ENCODE measurements around the gene PITPNC1. TPM values are rescaled to one million over a fixed set of nuclear protein-coding genes. Genes with fewer than 3 reads are reported as not detected.
"Not testable (repeated sequence)": the region's sequence is repeated elsewhere in the genome, so short reads cannot be mapped to it uniquely, and the experiment has no call there.

PITPNC1 gene
- total RNA-seq, 1 donor from 2014 or later, result 16.1 TPM

DNA sequence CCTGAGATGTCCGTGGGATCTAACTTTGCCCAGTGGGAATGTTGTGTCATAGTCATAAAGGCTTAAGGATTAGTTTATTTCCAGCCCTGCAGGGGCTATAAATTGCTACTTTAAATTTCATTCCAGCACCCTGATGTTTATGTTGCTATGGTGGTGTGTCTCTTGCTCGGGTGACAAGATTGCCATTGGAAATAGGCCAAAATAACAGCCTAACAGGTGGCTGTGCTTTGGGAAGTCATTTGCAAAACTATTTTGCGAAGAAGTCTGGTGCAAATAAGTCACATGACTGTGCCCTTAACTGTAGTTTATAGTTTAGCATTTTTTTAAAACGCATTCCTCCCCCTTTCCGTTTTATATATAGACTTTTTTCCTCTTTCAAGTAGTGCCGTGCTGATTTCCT lies 23.1 kb downstream of the PITPNC1 start:
- DNase-seq (ENCODE audit: low read depth in 2 of 2), result peak; percentile 40 to 57

DNA sequence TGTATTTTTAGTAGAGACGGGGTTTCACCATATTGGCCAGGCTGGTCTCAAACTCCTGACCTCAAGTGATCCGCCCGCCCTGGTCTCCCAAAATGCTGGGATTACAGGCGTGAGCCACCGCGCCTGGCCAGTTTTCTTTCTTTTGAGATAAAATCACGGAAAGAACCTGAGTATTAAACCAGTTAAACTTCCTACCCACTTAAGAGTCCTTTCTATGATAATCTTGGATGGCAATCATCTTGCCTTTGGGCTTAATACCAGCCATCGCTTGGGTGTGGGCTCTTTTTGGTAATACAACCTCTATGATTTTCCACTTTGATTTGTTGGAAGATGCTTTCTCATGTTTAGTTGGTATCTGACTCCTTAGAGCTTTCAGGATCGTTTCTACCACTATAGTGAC lies 24.0 kb downstream of the PITPNC1 start:
- no peak for DNase-seq (ENCODE audit: low read depth in 2 of 2)

DNA sequence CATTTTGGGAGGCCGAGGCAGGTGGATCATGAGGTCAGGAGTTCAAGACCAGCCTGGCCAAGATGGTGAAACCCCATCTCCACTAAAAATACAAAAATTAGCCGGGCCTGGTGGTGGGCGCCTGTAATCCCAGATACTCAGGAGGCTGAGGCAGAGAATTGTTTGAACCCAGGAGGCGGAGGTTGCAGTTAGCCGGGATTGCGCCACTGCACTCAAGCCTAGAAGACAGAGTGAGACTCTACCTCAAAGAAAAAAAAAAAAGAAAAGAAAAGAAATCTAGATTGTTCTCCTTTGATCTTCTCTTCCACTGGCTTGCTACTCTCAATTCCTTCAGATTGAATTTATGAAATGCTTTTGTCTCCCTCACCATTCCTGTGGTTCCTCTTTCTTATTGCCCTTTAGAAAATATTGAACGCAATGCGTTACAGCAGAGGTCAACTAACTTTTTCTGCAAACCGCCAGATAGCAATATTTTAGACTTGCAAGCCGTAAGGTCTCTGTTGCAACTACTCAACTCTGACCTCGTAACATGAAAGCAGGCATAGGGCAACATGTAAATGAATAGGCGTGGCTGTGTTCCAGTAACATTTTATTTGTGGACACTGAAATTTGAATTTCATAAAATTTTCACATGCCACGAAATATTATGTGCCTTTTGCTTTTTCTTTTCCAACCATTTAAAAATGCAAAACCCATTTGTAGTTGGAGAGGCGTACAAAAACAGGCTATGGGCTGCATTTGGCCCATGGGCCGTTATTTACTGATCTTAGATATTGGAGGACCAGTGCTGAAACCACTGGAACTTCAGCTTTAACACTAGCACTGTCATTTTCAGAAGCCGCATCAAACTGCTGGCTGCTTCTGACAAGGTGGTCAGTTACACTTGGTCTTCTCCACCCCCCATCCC lies 24.8 kb downstream of the PITPNC1 start:
- no peak for DNase-seq (ENCODE audit: low read depth in 2 of 2)

DNA sequence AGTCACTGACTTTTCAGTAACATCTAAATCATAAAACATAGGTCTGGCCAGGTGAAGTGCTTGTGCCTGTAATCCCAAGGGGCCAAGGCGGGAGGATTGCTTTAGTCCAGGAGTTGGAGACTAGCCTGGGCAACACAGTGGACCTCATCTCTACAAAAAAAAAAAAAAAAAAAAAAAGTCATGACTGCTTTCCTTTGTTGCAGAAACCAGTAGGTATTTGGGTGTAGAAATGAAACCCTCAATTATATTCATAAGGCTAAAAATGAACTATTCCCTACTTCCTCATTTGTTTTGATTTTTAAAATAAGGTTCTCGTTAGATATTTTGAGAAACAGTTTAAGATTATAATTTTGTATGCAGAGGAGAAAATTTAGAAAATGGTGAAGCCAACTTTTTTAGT lies 26.0 kb downstream of the PITPNC1 start:
- no peak for DNase-seq (ENCODE audit: low read depth in 2 of 2)

DNA sequence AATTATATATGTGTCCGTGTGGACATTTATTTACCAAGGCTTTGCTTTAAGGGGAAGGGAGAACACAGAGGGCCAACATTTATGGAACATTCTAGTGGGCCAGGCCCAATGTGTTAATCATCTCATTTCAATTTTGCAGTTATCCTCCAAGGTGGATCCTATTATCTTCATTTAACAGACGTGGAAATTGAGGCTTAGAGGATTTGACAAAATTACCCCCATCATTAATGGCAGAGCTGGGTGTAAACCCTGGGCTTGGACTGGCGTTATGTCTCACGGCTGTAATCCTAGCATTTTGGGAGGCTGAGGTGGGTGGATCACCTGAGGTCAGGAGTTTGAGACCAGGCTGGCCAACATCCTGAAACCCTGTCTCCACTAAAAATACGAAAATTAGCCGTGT lies 26.4 kb downstream of the PITPNC1 start:
- no peak for DNase-seq (ENCODE audit: low read depth in 2 of 2)

DNA sequence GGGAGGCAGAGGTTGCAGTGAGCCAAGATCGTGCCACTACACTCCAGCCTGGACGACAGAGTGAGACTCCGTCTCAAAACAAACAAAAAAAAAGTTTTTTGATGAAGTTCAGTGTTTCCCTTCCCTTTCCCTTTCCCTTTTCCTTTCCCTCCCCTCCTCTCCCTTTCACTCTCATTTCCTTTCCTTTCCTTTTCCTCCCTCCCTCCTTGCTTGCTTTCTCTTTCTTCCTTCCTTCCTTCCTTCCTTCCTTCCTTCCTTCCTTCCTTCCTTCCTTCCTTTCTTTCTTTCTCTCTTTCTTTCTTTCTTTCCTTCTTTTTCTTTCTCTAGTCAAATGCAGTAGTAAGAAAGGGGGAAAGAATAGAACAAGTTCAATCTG lies 31.4 kb downstream of the PITPNC1 start:
- not testable (repeated sequence) for DNase-seq (ENCODE audit: low read depth in 2 of 2)

DNA sequence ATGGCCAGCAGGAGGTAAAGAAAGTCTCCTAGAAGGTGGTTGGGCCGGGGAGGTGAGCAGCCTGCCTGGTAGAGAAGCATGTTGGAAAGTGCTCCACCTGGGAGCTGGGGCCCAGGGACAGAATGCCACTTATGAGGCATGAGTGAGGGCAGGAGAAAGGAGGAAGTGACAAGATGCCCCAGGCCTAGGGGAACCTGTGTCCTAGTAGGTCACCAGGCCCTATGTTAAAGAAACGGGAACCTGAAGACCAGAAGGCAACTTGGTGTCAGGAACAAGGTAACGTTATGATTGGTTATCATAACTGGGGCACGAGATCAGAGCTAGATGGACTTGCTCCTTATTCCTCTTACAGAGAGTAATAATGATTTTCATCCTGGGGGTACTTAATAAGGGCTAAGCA lies 34.3 kb downstream of the PITPNC1 start:
- DNase-seq (ENCODE audit: low read depth in 2 of 2), result no peak

DNA sequence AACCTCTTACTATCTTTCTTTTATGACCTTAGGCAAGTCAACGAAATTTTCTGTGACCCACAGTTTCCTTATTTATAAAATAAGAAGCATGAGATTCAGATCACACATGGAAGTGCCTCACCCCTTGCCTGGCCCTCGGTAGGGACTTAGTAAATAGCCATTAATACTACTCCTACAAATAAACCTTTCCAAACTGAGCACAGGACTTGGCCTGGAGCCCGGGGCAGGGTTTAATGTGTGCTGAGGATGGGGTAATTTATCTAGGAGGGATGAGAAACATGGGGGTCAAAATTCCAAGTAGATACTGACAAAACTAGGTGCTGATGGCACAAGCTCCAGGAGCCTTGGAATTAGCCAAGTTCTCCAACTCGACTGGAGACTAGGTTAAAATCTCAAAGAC lies 35.0 kb downstream of the PITPNC1 start:
- no peak for DNase-seq (ENCODE audit: low read depth in 2 of 2)

DNA sequence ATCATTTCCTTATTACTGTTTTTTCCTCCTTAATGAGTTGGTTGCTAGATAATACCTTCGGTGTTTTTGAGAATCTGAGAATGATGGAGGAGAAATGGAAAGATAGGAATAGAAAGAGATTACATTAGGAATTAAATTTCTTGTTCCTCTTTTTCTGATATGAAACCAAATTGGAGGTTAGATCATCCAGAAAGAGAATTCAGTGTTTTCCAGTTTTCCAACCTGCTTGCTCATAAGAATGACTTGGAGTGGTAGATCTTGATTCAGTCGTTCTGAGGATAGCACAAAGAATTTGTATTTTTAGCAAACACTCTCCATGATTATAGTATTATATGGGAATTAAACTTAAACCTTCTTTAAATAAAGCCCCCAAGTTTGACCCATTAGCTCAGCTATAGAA lies 35.9 kb downstream of the PITPNC1 start:
- DNase-seq (ENCODE audit: low read depth in 2 of 2), result no peak

DNA sequence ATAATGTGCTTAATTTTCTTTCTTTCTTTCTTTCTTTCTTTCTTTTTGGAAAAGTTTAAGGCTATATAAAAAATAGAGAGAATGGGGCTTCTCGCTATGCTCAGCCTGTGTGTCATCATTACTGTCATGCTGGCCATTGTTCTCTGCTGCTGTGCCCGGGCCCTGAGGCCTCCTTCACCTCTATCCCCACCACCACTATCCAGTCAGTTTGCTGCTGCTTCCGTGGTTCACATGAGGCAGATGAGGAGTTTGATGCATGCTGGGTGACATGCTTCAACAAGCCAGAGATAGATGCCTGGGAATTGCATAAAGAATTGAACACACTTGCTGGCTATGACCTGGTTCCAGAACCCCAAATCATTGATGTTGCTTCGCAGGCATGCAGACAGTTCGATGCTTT lies 36.3 kb downstream of the PITPNC1 start:
- DNase-seq (ENCODE audit: low read depth in 2 of 2), result no peak

DNA sequence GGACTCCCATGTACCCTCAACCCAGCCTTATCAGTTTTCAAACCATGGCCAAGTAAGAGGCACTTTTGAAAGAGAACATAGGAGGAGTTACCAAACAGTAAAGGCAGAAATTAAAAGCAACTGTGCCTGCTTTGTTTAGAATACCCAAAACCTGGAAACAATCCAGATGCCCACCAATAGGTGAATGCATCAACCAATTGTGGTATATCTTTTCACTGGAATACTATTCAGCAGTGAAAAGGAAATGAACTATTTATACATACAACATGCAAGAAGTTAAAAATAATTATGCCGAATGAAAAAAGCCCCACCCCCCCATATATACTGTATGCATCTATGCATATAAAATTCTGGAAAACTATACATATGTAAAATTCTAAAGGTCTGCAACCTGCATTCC lies 37.0 kb downstream of the PITPNC1 start:
- no peak for DNase-seq (ENCODE audit: low read depth in 2 of 2)

DNA sequence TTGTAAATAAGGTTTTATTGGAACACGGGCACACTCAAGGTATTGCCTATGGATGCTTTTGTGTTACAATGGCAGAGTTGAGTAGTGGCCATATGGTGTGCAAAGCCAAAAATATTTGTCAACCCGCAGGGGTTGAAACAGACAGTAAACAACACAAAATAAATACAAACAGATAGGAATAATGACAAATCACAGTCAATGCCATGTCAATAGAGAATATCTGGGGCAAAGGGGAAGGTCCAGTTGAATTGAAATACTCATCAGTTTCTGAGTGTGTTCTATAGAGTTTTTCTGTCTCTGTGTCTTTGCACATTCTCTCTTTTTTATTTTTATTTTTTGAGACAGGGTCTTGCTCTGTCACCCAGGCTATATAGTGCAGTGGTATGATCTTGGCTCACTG lies 37.5 kb downstream of the PITPNC1 start:
- DNase-seq (ENCODE audit: low read depth in 2 of 2), result no peak

DNA sequence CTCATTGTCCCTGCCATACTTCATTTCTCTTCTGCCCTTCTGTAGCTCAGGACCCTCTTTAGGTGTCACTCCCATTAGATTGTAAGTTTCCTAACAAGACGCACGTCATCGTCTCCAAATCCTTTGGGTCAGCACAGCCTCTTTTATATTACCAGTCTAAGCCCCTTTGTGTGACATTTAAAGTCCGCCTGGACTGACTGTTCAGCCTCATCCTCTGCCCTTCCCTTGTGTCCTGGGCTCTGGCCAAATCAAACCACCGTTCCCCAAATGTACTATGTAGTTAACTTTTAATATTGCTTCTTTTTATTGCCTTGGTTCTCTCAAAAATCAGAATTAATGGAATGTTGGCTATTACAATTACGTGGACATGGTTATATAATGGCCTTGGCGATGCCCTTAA lies 38.2 kb downstream of the PITPNC1 start:
- DNase-seq (ENCODE audit: low read depth in 2 of 2), result no peak

DNA sequence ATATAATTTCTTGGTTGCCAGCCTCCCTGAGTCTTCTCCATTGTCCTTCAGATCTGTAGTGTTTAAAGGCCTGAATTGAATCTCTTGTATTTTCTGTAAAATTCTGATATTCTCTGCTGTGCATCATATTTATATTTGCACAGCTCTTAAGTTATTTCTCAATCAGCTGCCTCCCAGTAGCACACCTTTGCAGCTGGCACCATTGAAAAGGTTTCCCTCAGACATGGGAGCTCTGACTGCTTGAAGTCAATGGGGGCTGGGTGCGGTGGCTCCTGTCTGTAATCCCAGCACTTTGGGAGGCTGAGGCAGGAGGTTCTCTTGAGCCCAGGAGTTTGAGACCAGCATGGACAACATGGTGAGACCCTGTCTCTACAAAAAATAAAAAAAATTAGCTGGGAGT lies 40.4 kb downstream of the PITPNC1 start:
- DNase-seq (ENCODE audit: low read depth in 2 of 2), result no peak

DNA sequence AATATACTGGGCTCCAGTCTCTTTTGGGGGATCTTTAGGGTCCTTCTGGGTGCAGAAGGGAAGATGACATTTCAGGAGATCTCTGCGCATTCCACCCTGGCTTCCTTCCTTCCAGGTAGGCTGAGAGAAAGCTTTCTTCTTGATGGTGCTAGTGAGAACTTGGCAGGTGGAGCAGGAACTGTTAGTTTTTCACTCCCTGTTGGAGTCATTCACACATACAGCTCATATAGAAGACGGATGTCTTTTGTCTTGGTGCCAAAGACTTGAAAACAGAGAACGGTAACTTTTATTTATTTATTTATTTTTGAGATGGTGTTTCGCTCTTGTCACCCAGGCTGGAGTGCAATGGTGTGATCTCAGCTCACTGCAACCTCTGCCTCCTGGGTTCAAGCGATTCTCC lies 43.9 kb downstream of the PITPNC1 start:
- DNase-seq (ENCODE audit: low read depth in 2 of 2), result peak in 1 of 2 donors; percentile 43

DNA sequence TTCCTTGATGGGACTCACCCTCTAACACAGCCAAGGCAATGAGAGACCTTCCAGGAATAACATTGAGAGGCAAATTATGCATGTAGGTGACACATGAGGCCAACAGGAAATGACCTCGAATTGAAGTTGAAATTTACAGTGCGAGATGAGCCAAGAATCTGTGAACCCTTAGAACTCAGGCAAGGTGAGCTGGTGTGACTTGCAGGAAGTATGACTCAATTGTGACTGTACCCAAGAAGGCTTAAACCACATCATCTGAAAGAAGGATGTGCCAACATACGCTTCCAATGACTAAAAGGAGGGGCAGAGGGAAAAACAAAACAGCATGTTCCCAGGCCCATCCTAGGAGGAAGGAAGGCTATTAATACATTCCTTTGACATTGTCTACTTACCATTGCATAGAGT lies 44.8 kb downstream of the PITPNC1 start:
- peak; percentile 32 to 97 for DNase-seq (ENCODE audit: low read depth in 2 of 2)

DNA sequence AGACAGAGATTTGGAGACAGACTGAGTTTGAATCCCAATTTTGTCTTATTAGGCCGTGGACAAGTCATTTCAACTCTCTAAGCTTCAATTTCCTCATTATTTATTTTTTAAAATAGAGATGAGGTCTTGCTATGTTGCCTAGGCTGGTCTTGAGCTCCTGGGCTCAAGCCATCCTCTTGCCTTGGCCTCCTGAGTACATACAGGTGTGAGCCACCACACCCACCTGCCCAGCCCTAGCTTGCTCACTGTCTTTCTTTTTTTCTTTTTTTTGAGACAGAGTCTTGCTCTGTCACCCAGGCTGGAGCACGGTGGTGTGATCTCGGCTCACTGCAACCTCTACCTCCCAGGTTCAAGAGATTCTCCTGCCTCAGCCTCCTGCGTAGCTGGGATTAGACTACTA lies 45.2 kb downstream of the PITPNC1 start:
- not testable (repeated sequence) for DNase-seq (ENCODE audit: low read depth in 2 of 2)

DNA sequence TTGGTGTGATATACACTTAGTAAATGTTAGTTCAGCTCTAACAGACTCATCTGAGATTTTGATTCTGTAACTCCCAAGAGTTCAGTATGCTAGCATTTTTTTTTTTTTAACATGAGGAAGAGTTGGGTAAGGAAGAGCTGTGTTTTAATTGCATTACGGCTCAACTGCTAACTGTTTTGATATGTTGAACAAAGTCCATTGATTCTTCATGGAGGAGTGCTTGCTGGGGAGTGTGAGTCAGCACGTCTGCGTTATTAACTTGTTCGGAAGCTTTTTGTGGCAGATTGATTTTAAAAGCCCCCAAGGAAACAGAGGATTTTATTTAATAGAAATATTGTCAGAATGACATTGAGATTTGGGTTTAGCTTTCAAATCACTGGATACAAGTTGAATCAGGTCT lies 45.8 kb downstream of the PITPNC1 start:
- no peak for DNase-seq (ENCODE audit: low read depth in 2 of 2)

DNA sequence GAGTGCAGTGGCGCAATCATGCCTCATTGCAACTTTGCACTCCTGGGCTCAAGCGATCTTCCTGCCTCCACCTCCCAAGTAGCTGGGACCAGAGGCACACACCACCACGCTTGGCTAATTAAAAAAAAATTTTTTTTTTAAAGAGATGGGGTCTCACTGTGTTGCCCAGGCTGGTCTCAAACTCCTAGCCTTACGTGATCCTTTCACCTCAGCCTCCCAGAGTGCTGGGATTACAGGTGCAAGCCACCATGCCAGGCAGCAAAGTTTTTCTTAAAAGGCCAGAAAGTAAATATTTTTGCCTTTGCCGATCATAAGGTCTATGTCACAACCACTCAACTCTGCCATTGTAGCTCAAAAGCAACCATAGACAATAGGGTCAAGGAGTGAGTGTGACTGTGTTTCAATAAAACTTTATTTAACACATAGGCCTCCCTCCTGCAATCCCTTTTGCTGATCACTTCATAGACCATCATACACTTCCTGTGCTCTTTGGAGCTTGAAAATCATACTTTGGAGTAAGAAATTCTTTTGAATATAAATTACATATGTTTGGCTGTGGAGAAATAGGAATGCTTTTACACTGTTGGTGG lies 48.6 kb downstream of the PITPNC1 start:
- DNase-seq (ENCODE audit: low read depth in 2 of 2), result no peak

DNA sequence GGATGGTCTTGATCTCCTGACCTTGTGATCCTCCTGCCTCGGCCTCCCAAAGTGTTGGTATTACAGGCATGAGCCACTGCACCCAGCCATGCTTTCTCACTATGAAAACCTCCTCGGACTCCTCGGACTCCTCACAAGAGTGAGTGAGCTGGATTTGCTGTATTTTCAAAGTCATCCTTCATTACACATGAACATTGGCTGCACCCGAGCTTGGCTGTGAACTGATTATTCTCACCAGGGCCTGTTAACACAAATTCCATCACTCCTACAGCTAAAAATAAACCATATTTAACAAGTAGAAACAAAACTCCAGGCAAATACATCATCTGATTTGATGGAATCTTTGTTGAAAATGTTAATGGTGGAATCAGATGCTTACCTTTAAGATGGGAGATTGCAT lies 50.3 kb downstream of the PITPNC1 start:
- no peak for DNase-seq (ENCODE audit: low read depth in 2 of 2)

DNA sequence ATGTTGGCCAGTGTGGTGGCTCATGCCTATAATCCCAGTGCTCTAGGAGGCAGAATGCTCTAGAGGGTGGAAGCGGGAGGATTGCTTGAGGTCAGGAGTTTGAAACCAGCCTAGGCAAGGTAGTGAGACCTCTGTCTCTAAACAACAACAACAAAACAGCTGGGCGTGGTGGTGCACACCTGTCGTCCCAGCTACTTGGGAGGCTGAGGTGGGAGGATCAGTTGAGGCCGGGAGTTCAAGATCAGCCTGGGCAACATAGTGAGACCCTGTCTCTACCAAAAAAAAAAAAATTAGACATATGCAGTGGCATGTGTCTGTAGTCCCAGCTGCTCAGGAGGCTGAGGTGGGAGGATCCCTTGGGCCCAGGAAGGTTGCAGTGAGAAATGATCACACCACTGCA lies 53.4 kb downstream of the PITPNC1 start:
- DNase-seq (ENCODE audit: low read depth in 2 of 2), result not testable (repeated sequence)

DNA sequence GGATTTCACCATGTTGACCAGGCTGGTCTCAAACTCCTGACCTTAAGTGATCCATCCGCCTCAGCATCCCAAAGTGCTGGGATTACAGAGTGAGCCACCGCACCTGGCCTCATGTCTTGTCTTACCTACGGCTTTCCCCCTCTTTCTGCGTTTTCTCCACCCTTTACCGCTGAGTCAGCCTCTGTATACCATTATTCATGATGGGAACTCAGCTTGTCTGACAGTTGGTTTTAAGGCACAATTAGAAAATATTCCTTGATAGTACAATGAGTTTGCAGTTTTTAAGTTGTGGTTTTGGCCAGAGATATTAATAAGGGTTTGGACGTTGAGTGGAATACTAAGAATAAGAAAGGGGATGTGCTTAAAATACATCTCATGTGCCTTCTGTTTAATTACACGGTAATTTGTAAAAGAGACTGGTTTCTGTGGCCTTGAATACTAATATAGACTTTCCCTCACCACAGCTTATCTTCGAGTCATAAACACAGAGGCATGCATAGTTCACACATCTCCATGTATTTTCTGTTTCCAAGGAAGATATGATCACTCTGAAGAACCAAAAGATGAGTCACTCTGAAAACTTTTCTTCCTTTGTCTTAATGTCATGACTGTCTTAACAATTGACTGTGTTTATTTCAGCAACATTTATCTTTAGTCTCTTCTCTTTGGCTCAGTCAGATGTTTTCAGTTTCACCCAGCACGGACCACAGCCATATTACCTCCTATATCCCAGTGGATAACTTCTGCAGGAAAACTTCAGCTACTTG lies 54.4 kb downstream of the PITPNC1 start:
- peak in 1 of 2 donors; percentile 93 for DNase-seq (ENCODE audit: low read depth in 2 of 2)
